ENCODE data around the gene CCL22.

CCL22 gene

GRCh38 chr16:57384248-57385070 is 25.9 kb downstream of the CCL22 start:
- Histone ChIP-seq H3K4me3 (ENCODE audit: low read depth, low read length) (no peak overlapping the region), H3K9me3 (no peaks in the 10 kb centered on the region)

GRCh38 chr16:57385083-57385482 is 26.5 kb downstream of the CCL22 start:
- no peak overlapping the region for H3K4me3 ChIP-seq (ENCODE audit: low read depth, low read length)
- no peak for DNase-seq
- H3K9me3 ChIP-seq, result no peaks in the 10 kb centered on the region
- no peak for TF ChIP-seq CTCF (IDR thresholded peaks at IDR 0.05; ENCODE audit: low read depth, low read length)
- H3K36me3 ChIP-seq, result peaks cover 32% of the 10 kb centered on the region
- H3K27me3 ChIP-seq, result no peaks in the 10 kb centered on the region
- peaks cover 15% of the 10 kb centered on the region for H3K4me1 ChIP-seq

More at GRCh38 chr16:57384248-57385070, 25.9 kb downstream of the CCL22 start:
- no peak for TF ChIP-seq CTCF (IDR thresholded peaks at IDR 0.05; ENCODE audit: low read depth, low read length)
- H3K4me1 ChIP-seq, result peaks cover 16% of the 10 kb centered on the region
- H3K27me3 ChIP-seq, result no peaks in the 10 kb centered on the region
- DNase-seq, result no peak
- peaks cover 36% of the 10 kb centered on the region for H3K36me3 ChIP-seq

- Histone ChIP-seq H3K4me1 (peaks cover 15% of the 10 kb centered on the region), H3K4me3 (ENCODE audit: low read depth, low read length) (no peak overlapping the region), H3K27me3 (no peaks in the 10 kb centered on the region), H3K36me3 (peaks cover 20% of the 10 kb centered on the region), H3K9me3 (no peaks in the 10 kb centered on the region)
- DNase-seq, result no peak
- TF ChIP-seq CTCF (IDR thresholded peaks at IDR 0.05; ENCODE audit: low read depth, low read length), result no peak
Measured at GRCh38 chr16:57386381-57386951, 27.9 kb downstream of the CCL22 start.

- no peak for TF ChIP-seq CTCF (IDR thresholded peaks at IDR 0.05; ENCODE audit: low read depth, low read length)
- DNase-seq, result no peak
- H3K4me1 ChIP-seq, result peaks cover 10% of the 10 kb centered on the region
- H3K4me3 ChIP-seq (ENCODE audit: low read depth, low read length), result no peak overlapping the region
- H3K36me3 ChIP-seq, result peaks cover 8% of the 10 kb centered on the region
- H3K9me3 ChIP-seq, result no peaks in the 10 kb centered on the region
- H3K27me3 ChIP-seq, result no peaks in the 10 kb centered on the region
Measured at GRCh38 chr16:57387598-57388354, 29.2 kb downstream of the CCL22 start.

GRCh38 chr16:57388359-57389086 is 29.9 kb downstream of the CCL22 start:
- Histone ChIP-seq H3K27me3 (no peaks in the 10 kb centered on the region), H3K4me1 (peaks cover 7% of the 10 kb centered on the region), H3K4me3 (ENCODE audit: low read depth, low read length) (no peak overlapping the region), H3K36me3 (peaks cover 1% of the 10 kb centered on the region), H3K9me3 (no peaks in the 10 kb centered on the region)
- no peak for TF ChIP-seq CTCF (IDR thresholded peaks at IDR 0.05; ENCODE audit: low read depth, low read length)
- DNase-seq, result no peak
